Measurements from ENCODE around the gene TM2D1.

- TF ChIP-seq GATA3 (IDR thresholded peaks at IDR 0.05; ENCODE audit: low read depth, low read length) = no peak
- TF ChIP-seq GATA2 (IDR thresholded peaks at IDR 0.05; ENCODE audit: low read depth, low read length) = no peak
Observed at GRCh38 chr1:61636814-61637213, 88.1 kb downstream of the TM2D1 start.

Measured in SH-SY5Y (cell line).